ENCODE measurements around the gene TRMU. TPM values are rescaled to one million over a fixed set of nuclear protein-coding genes. Genes with fewer than 3 reads are reported as not detected.

Gene TRMU
- polyA plus RNA-seq, 1 donor (not counting 4 experiments of a cell fraction or from before 2014, with no cell fraction given): 33.6 TPM

DNA sequence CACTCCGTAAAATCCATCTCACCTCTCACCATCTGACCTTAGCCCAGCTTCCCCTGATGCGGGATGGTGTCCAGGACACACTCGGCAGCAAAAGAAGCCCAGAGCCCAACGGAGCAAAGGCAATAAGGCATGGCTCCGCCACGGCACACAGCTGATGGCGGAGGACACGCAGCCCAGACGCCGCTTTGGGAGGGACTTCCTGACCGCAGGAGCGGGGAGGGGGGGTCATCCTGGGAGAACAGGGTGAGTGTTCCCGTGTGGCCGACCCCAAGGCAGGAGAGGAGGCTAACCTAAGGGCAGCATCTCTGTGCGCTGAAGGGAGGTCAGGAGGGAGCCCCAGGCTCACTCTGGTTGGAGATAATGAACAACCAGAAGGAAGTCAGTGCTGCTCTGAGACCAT is 71.3 kb downstream of the TRMU start:
- Histone ChIP-seq H3K4me3 (ENCODE audit: control insufficient read depth in 2 of 3, extremely low read depth in 1 of 3, insufficient read depth in 2 of 3, low read depth in 1 of 3, low read length in 3 of 3) (no peak overlapping the region), H3K36me3 (ENCODE audit: control insufficient read depth in 2 of 2, extremely low read depth in 1 of 2, insufficient read depth in 2 of 2, low read length in 2 of 2) (peaks cover 9 to 19% of the 10 kb centered on the region in 2 experiments), H3K4me1 (ENCODE audit: control insufficient read depth, extremely low read depth, insufficient read depth, low read length) (no peaks in the 10 kb centered on the region), H4K20me1 (ENCODE audit: control insufficient read depth, extremely low read depth, insufficient read depth, low read length) (peaks cover 2% of the 10 kb centered on the region), H3K27ac (ENCODE audit: control insufficient read depth, insufficient read depth, low read length) (no peak overlapping the region), H3K27me3 (ENCODE audit: control insufficient read depth, extremely low read depth, insufficient read depth, low read length) (no peaks in the 10 kb centered on the region), H3K4me2 (ENCODE audit: control insufficient read depth, extremely low read depth, insufficient read depth, low read depth, low read length) (no peak overlapping the region), H2AFZ (ENCODE audit: control insufficient read depth, low read length) (no peak overlapping the region), H3K9me3 (ENCODE audit: control insufficient read depth, low read depth, low read length) (no peaks in the 10 kb centered on the region), H3K9me1 (ENCODE audit: control insufficient read depth, extremely low read depth, insufficient read depth, low read length) (no peaks in the 10 kb centered on the region), H3K9ac (ENCODE audit: control insufficient read depth, extremely low read depth, insufficient read depth, low read length) (no peak overlapping the region), H3K79me2 (ENCODE audit: control insufficient read depth, insufficient read depth, low read length) (no peaks in the 10 kb centered on the region)
- FAIRE-seq (no peak), DNase-seq (ENCODE audit: low read depth, low spot score) (no peak)
- TF ChIP-seq, protein P1, sequence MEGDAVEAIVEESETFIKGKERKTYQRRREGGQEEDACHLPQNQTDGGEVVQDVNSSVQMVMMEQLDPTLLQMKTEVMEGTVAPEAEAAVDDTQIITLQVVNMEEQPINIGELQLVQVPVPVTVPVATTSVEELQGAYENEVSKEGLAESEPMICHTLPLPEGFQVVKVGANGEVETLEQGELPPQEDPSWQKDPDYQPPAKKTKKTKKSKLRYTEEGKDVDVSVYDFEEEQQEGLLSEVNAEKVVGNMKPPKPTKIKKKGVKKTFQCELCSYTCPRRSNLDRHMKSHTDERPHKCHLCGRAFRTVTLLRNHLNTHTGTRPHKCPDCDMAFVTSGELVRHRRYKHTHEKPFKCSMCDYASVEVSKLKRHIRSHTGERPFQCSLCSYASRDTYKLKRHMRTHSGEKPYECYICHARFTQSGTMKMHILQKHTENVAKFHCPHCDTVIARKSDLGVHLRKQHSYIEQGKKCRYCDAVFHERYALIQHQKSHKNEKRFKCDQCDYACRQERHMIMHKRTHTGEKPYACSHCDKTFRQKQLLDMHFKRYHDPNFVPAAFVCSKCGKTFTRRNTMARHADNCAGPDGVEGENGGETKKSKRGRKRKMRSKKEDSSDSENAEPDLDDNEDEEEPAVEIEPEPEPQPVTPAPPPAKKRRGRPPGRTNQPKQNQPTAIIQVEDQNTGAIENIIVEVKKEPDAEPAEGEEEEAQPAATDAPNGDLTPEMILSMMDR (optimal IDR thresholded peaks at IDR 0.05 in 1 of 3, IDR thresholded peaks at IDR 0.05 in 1 of 3, conservative IDR thresholded peaks at IDR 0.05 in 1 of 3; ENCODE audit: extremely low read depth in 1 of 3, insufficient read depth in 2 of 3, low read length in 3 of 3): no peak
- TF ChIP-seq EZH2 (IDR thresholded peaks at IDR 0.05; ENCODE audit: low read length): no peak
- dilution Hi-C loops (cut with MboI; ENCODE audit: extremely low pct_ligation_motif_present, low sequenced_read_pairs): no loop called here

Other genes with a start within 250 kb of the TRMU start
- 3.8 to 5.7 TPM (median 4.9 TPM) in 3 replicates for gene PPARA, start 185.2 kb upstream of the TRMU start, polyA plus RNA-seq
- 5.9 to 7.7 TPM (median 7.5 TPM) in 3 replicates for gene CDPF1, start 85.4 kb upstream of the TRMU start, polyA plus RNA-seq
- 0.01 TPM in 3 replicates for gene PKDREJ, start 72.4 kb upstream of the TRMU start, polyA plus RNA-seq
- 11.4 to 14.5 TPM (median 13.4 TPM) in 3 replicates for gene TTC38, start 67.7 kb upstream of the TRMU start, polyA plus RNA-seq
- 0.61 to 6.3 TPM (median 4.7 TPM) in 3 replicates for gene GTSE1, start 38.8 kb upstream of the TRMU start, polyA plus RNA-seq
- 16.1 to 23.2 TPM (median 20.6 TPM) in 3 replicates for gene CELSR1, start 201.9 kb downstream of the TRMU start, polyA plus RNA-seq

All from keratinocyte (primary cell).